Activated CD4-positive, alpha-beta T cell treated with anti-CD3 and anti-CD28 coated beads for 36 hours (primary cell): Measurements from ENCODE around the gene TMEM238L. TPM values are rescaled to one million over a fixed set of nuclear protein-coding genes. Genes with fewer than 3 reads are reported as not detected.

Experiments
- ATAC-seq: fragments of 200-7000 bp; cut with Tn5 transposase; one replicate; pipeline ENCODE4 v1.10.0; 2021; ENCODE audit warnings: mild to moderate bottlenecking, moderate library complexity
- CTCF ChIA-PET: fragments of 350-600 bp; sonication (Branson Sonifier 250); formaldehyde crosslinking; loops from one replicate; lab custom pipeline; 2021; ENCODE audit warnings: antibody characterized with exemption; lab: Charles Lee
- POLR2A ChIA-PET: fragments of 350-600 bp; sonication (Branson Sonifier 250); formaldehyde crosslinking; loops from one replicate; lab custom pipeline; 2021; ENCODE audit warnings: antibody characterized with exemption, inconsistent platforms; lab: Charles Lee
- DNase-seq: peaks from one replicate; pipeline ENCODE4 v3.0.0-alpha.2; 2020
- H3K27ac Mint-ChIP-seq: one replicate; pipeline ENCODE4 v1.8.0; 2021; ENCODE audit warnings: mixed read lengths
- H3K27me3 Mint-ChIP-seq: one replicate; pipeline ENCODE4 v1.8.0; 2021; ENCODE audit warnings: mixed read lengths
- H3K36me3 Mint-ChIP-seq: one replicate; pipeline ENCODE4 v1.8.0; 2021; ENCODE audit warnings: low read depth, mixed read lengths
- H3K4me1 Mint-ChIP-seq: one replicate; pipeline ENCODE4 v1.8.0; 2021; ENCODE audit warnings: mixed read lengths
- H3K4me3 Mint-ChIP-seq: one replicate; pipeline ENCODE4 v1.8.0; 2021; ENCODE audit warnings: mild to moderate bottlenecking, moderate library complexity, mixed read lengths
- H3K9me3 Mint-ChIP-seq: one replicate; pipeline ENCODE4 v1.8.0; 2021; ENCODE audit warnings: low read depth, mixed read lengths
- intact Hi-C, 2 experiments: fragments of 100-400 bp; cut with DNase I in 1 of 2; cut with micrococcal nuclease in 1 of 2; formaldehyde crosslinking; loops; one replicate each; pipeline versions ENCODE4 v1.14.2 to v1.15.1; 2022 to 2024; cut with DNase I, micrococcal nuclease
- total RNA-seq, 2 experiments: library from RNA; stranded (reverse); gene quantifications; one replicate each; pipeline ENCODE4 v1.2.3, GENCODE V29; 2021

Gene TMEM238L
- total RNA-seq, 2 experiments from 2014 or later, result not detected

GRCh38 chr17:10772425-10773380, 31.2 kb downstream of the TMEM238L start:
- POLR2A ChIA-PET, result no interaction called here
- intact Hi-C loops, result loop anchor here (1.0 kb wide), 1 partner anchor 73 kb away; no protein-coding TSS in a partner anchor
- Mint-ChIP-seq H3K27ac (no peak overlapping the region), H3K4me3 (no peak overlapping the region), H3K27me3 (no peaks in the 10 kb centered on the region), H3K9me3 (peaks cover 9% of the 10 kb centered on the region), H3K4me1 (no peaks in the 10 kb centered on the region), H3K36me3 (peaks cover 6% of the 10 kb centered on the region)
- ATAC-seq (no peak), DNase-seq (peak; percentile 75)
- CTCF ChIA-PET, result interaction anchor here (0.6 to 2.8 kb wide), 16 partner anchors 8 to 215 kb away, joined by 3 to 15 read pairs (median 3); no protein-coding TSS in a partner anchor

- H3K9me3 Mint-ChIP-seq, result peaks cover 9% of the 10 kb centered on the region
- H3K27me3 Mint-ChIP-seq, result no peaks in the 10 kb centered on the region
- no peak for DNase-seq
- ChIA-PET CTCF (interaction anchor here (0.5 kb wide), 1 partner anchor 43 kb away, joined by 3 read pairs; no protein-coding TSS in a partner anchor), POLR2A (no interaction called here)
- intact Hi-C loops, result no loop called here
- no peak for ATAC-seq
- no peaks in the 10 kb centered on the region for H3K4me1 Mint-ChIP-seq
- H3K4me3 Mint-ChIP-seq, result no peak overlapping the region
- no peak overlapping the region for H3K27ac Mint-ChIP-seq
- H3K36me3 Mint-ChIP-seq, result peaks cover 9% of the 10 kb centered on the region
Measured at GRCh38 chr17:10771148-10771547, 32.8 kb downstream of the TMEM238L start.

GRCh38 chr17:10769840-10770239, 34.1 kb downstream of the TMEM238L start:
- no peaks in the 10 kb centered on the region for H3K4me1 Mint-ChIP-seq
- H3K27me3 Mint-ChIP-seq, result no peaks in the 10 kb centered on the region
- ChIA-PET POLR2A (no interaction called here), CTCF (interaction anchor here (0.6 to 1.0 kb wide), 2 partner anchors 16 to 33 kb away, joined by 3 read pairs; no protein-coding TSS in a partner anchor)
- DNase-seq (no peak), ATAC-seq (no peak)
- intact Hi-C loops, result no loop called here
- H3K36me3 Mint-ChIP-seq, result peaks cover 9% of the 10 kb centered on the region
- H3K4me3 Mint-ChIP-seq, result no peak overlapping the region
- peaks cover 7% of the 10 kb centered on the region for H3K9me3 Mint-ChIP-seq
- H3K27ac Mint-ChIP-seq, result no peak overlapping the region

- ChIA-PET CTCF (interaction anchor here (1.1 kb wide), 1 partner anchor 14 kb away, joined by 4 read pairs; no protein-coding TSS in a partner anchor), POLR2A (no interaction called here)
- DNase-seq (no peak), ATAC-seq (no peak)
- Mint-ChIP-seq H3K36me3 (peaks cover 9% of the 10 kb centered on the region), H3K27me3 (no peaks in the 10 kb centered on the region), H3K27ac (no peak overlapping the region), H3K4me1 (no peaks in the 10 kb centered on the region), H3K9me3 (peaks cover 7% of the 10 kb centered on the region), H3K4me3 (no peak overlapping the region)
- intact Hi-C loops, result no loop called here
Measured at GRCh38 chr17:10768750-10769251, 35.1 kb downstream of the TMEM238L start.

- H3K9me3 Mint-ChIP-seq, result peaks cover 7% of the 10 kb centered on the region
Measured at GRCh38 chr17:10767232-10767631, 36.7 kb downstream of the TMEM238L start.

GRCh38 chr17:10762037-10762436, 41.9 kb downstream of the TMEM238L start:
- CTCF ChIA-PET, result interaction anchor here (1.4 kb wide), 1 partner anchor 12 kb away, joined by 3 read pairs; no protein-coding TSS in a partner anchor
- POLR2A ChIA-PET, result no interaction called here
- intact Hi-C loops, result no loop called here
- Mint-ChIP-seq H3K27ac (no peak overlapping the region), H3K9me3 (no peaks in the 10 kb centered on the region), H3K27me3 (no peaks in the 10 kb centered on the region), H3K4me1 (no peaks in the 10 kb centered on the region), H3K4me3 (no peak overlapping the region), H3K36me3 (peaks cover 3% of the 10 kb centered on the region)
- no peak for DNase-seq
- no peak for ATAC-seq

More at GRCh38 chr17:10767232-10767631, 36.7 kb downstream of the TMEM238L start:
- POLR2A ChIA-PET, result no interaction called here
- intact Hi-C loops, result no loop called here
- H3K27ac Mint-ChIP-seq, result no peak overlapping the region
- no peak overlapping the region for H3K4me3 Mint-ChIP-seq
- peaks cover 7% of the 10 kb centered on the region for H3K36me3 Mint-ChIP-seq
- no peaks in the 10 kb centered on the region for H3K4me1 Mint-ChIP-seq
- H3K27me3 Mint-ChIP-seq, result no peaks in the 10 kb centered on the region
- CTCF ChIA-PET, result interaction anchor here (1.0 kb wide), 1 partner anchor 13 kb away, joined by 4 read pairs; no protein-coding TSS in a partner anchor
- ATAC-seq, result no peak
- DNase-seq, result no peak

GRCh38 chr17:10761281-10761680, 42.6 kb downstream of the TMEM238L start:
- DNase-seq, result no peak
- CTCF ChIA-PET, result interaction anchor here (1.0 kb wide), 1 partner anchor 81 kb away, joined by 3 read pairs; no protein-coding TSS in a partner anchor
- POLR2A ChIA-PET, result no interaction called here
- intact Hi-C loops, result no loop called here
- H3K27me3 Mint-ChIP-seq, result no peaks in the 10 kb centered on the region
- H3K27ac Mint-ChIP-seq, result no peak overlapping the region
- peaks cover 1% of the 10 kb centered on the region for H3K36me3 Mint-ChIP-seq
- H3K9me3 Mint-ChIP-seq, result no peaks in the 10 kb centered on the region
- no peak overlapping the region for H3K4me3 Mint-ChIP-seq
- no peak for ATAC-seq
- no peaks in the 10 kb centered on the region for H3K4me1 Mint-ChIP-seq

- CTCF ChIA-PET, result no interaction called here
- DNase-seq, result no peak
- Mint-ChIP-seq H3K27ac (no peak overlapping the region), H3K36me3 (no peaks in the 10 kb centered on the region), H3K9me3 (no peaks in the 10 kb centered on the region), H3K4me1 (no peaks in the 10 kb centered on the region), H3K4me3 (no peak overlapping the region), H3K27me3 (no peaks in the 10 kb centered on the region)
- intact Hi-C loops, result no loop called here
- POLR2A ChIA-PET, result interaction anchor here (0.7 kb wide), 1 partner anchor 87 kb away, joined by 3 read pairs; no protein-coding TSS in a partner anchor
- no peak for ATAC-seq
Measured at GRCh38 chr17:10758062-10758461, 45.8 kb downstream of the TMEM238L start.

- Mint-ChIP-seq H3K36me3 (no peaks in the 10 kb centered on the region), H3K4me3 (no peak overlapping the region), H3K4me1 (no peaks in the 10 kb centered on the region), H3K27me3 (no peaks in the 10 kb centered on the region), H3K27ac (no peak overlapping the region), H3K9me3 (no peaks in the 10 kb centered on the region)
- DNase-seq (no peak), ATAC-seq (no peak)
- ChIA-PET CTCF (no interaction called here), POLR2A (no interaction called here)
- intact Hi-C loops, result loop anchor here in 1 of 2 experiments (2.0 kb wide), 1 partner anchor 21 kb away; no protein-coding TSS in a partner anchor
Measured at GRCh38 chr17:10757647-10758046, 46.3 kb downstream of the TMEM238L start.

- Mint-ChIP-seq H3K27ac (no peak overlapping the region), H3K27me3 (no peaks in the 10 kb centered on the region), H3K4me1 (no peaks in the 10 kb centered on the region), H3K36me3 (no peaks in the 10 kb centered on the region), H3K9me3 (no peaks in the 10 kb centered on the region), H3K4me3 (no peak overlapping the region)
- no peak for ATAC-seq
- POLR2A ChIA-PET, result no interaction called here
- CTCF ChIA-PET, result no interaction called here
- intact Hi-C loops, result loop anchor here in 1 of 2 experiments (2.0 kb wide), 1 partner anchor 20 kb away; no protein-coding TSS in a partner anchor
- no peak for DNase-seq
Measured at GRCh38 chr17:10757067-10757466, 46.8 kb downstream of the TMEM238L start.

GRCh38 chr17:10756619-10757018, 47.3 kb downstream of the TMEM238L start:
- intact Hi-C loops, result loop anchor here in 1 of 2 experiments (2.0 kb wide), 1 partner anchor 20 kb away; no protein-coding TSS in a partner anchor
- Mint-ChIP-seq H3K27ac (no peak overlapping the region), H3K4me1 (no peaks in the 10 kb centered on the region), H3K36me3 (no peaks in the 10 kb centered on the region), H3K27me3 (no peaks in the 10 kb centered on the region), H3K4me3 (no peak overlapping the region), H3K9me3 (no peaks in the 10 kb centered on the region)
- CTCF ChIA-PET, result no interaction called here
- DNase-seq, result no peak
- POLR2A ChIA-PET, result no interaction called here
- no peak for ATAC-seq
